HepG2 (cell line): ENCODE results near the gene IL1A. TPM values are rescaled to one million over a fixed set of nuclear protein-coding genes. Genes with fewer than 3 reads are reported as not detected.

Experiments used
- ATAC-seq: fragments of 200-7000 bp; cut with Tn5 transposase; 3 replicates; pipeline ENCODE4 v1.9.1; 2020; ENCODE audit warnings: mild to moderate bottlenecking, moderate library complexity
- BruUV-seq: library from RNA; stranded (reverse); fragments of 400-500 nt; replicated peaks from 2 replicates; lab custom pipeline; 2021; lab: Mats Ljungman, UMichigan
- CTCF ChIA-PET: fragments of 300-600 bp; formaldehyde crosslinking; extraction: SDS; loops from one replicate; lab custom pipeline; 2021; ENCODE audit warnings: low total read pairs, inconsistent platforms, low intra/inter-chr PET ratio; lab: Yijun Ruan, JAX
- POLR2A ChIA-PET: fragments of 350-600 bp; sonication (Branson Sonifier 250); formaldehyde crosslinking; loops from one replicate; lab custom pipeline; 2020; ENCODE audit warnings: antibody characterized with exemption, inconsistent platforms; lab: Yijun Ruan, JAX
- DNase-seq: peaks from one replicate; pipeline ENCODE4 v3.0.0-alpha.2; 2015; ENCODE audit warnings: low spot score
- FAIRE-seq: peaks from 3 replicates; lab custom pipeline; 2011; peaks lifted over from hg19 to GRCh38; lab: Jason Lieb, UNC
- H2AFZ ChIP-seq: one replicate; pipeline ENCODE4 v1.6.1; 2011; ENCODE audit warnings: low read length, inconsistent platforms
- H3K27ac ChIP-seq: fragments of 300-600 bp; 3 replicates; pipeline ENCODE4 v1.8.0; 2011; ENCODE audit warnings: mixed run types, mild to moderate bottlenecking, mixed read lengths, low read length, inconsistent platforms; ENCODE audit not compliant: insufficient read depth; ENCODE audit errors: extremely low read length
- H3K27me3 ChIP-seq, 2 experiments: fragments of 200-600 bp in 1 of 2; 2 replicates in 1 of 2; 3 replicates in 1 of 2; pipeline versions ENCODE4 v1.6.0 to v1.8.0; 2011; ENCODE audit warnings: low read length in 2 of 2, mild to moderate bottlenecking in 2 of 2, moderate library complexity in 2 of 2, inconsistent platforms in 1 of 2; ENCODE audit not compliant: insufficient read depth in 2 of 2, control insufficient read depth in 1 of 2
- H3K36me3 ChIP-seq, 2 experiments: fragments of 200-600 bp in 1 of 2; replicated peaks in 1 of 2; 2 replicates in 1 of 2; 3 replicates in 1 of 2; pipeline versions ENCODE4 v1.5.1 to v1.8.0; 2011; ENCODE audit warnings: low read length in 2 of 2, inconsistent platforms in 1 of 2; ENCODE audit not compliant: insufficient read depth in 2 of 2, control insufficient read depth in 1 of 2
- H3K4me1 ChIP-seq: 2 replicates; pipeline ENCODE4 v1.5.1; 2012; ENCODE audit warnings: low read length, inconsistent platforms; ENCODE audit not compliant: insufficient read depth
- H3K4me2 ChIP-seq: 2 replicates; pipeline ENCODE4 v1.6.0; 2011; ENCODE audit warnings: low read depth, low read length, inconsistent platforms
- H3K4me3 ChIP-seq, 3 experiments: fragments of 200-600 bp in 1 of 3; sonication (generic), shearing (Covaris generic) in 1 of 3; replicated peaks in 1 of 3; 2 replicates each; pipeline ENCODE4 v1.5.1; 2011 to 2016; ENCODE audit warnings: low read length in 3 of 3, inconsistent platforms in 2 of 3, low read depth in 2 of 3, mild to moderate bottlenecking in 2 of 3, control low read depth in 1 of 3, mixed read lengths in 1 of 3; ENCODE audit not compliant: insufficient read depth in 1 of 3
- H3K79me2 ChIP-seq: one replicate; pipeline ENCODE4 v1.6.1; 2011; ENCODE audit warnings: low read length, inconsistent platforms; ENCODE audit not compliant: insufficient read depth
- H3K9ac ChIP-seq: 2 replicates; pipeline ENCODE4 v1.6.0; 2011; ENCODE audit warnings: mild to moderate bottlenecking, low read depth, low read length, inconsistent platforms; ENCODE audit not compliant: insufficient read depth
- H3K9me3 ChIP-seq: 2 replicates; pipeline ENCODE4 v1.5.1; 2012; ENCODE audit warnings: mild to moderate bottlenecking, low read length
- H4K20me1 ChIP-seq: 2 replicates; pipeline ENCODE4 v1.6.0; 2011; ENCODE audit warnings: inconsistent platforms, mild to moderate bottlenecking, low read length, moderate library complexity; ENCODE audit not compliant: insufficient read depth
- FOSL2 ChIP-seq: sonication (generic); formaldehyde crosslinking; IDR thresholded peaks from 2 replicates; pipeline ENCODE4 v1.4.0; 2020; ENCODE audit warnings: missing genetic modification reagents
- HDAC2 ChIP-seq: sonication (generic); formaldehyde crosslinking; IDR thresholded peaks from 2 replicates; pipeline ENCODE4 v1.4.0; 2020; ENCODE audit warnings: missing genetic modification reagents
- HNF1B ChIP-seq: sonication (generic); formaldehyde crosslinking; IDR thresholded peaks from 2 replicates; pipeline ENCODE4 v1.5.1; 2020; ENCODE audit warnings: mild to moderate bottlenecking, moderate library complexity, missing genetic modification reagents
- KLF9 ChIP-seq: IDR thresholded peaks from 2 replicates; pipeline ENCODE4 v1.6.1; 2016; ENCODE audit warnings: low read depth
- KMT2A ChIP-seq: sonication (generic); formaldehyde crosslinking; IDR thresholded peaks from 2 replicates; pipeline ENCODE4 v1.4.0; 2020; ENCODE audit warnings: missing genetic modification reagents
- NCOR1 ChIP-seq: fragments of 200-600 bp; sonication (generic); IDR thresholded peaks from 2 replicates; pipeline ENCODE4 v1.7.0; 2017; ENCODE audit warnings: antibody characterized with exemption, low read length, borderline replicate concordance
- NFIC ChIP-seq: IDR thresholded peaks from 2 replicates; pipeline ENCODE4 v1.6.1; 2012; ENCODE audit warnings: mild to moderate bottlenecking, low read length, inconsistent platforms
- PAX8 ChIP-seq: sonication (generic); formaldehyde crosslinking; IDR thresholded peaks from 2 replicates; pipeline ENCODE4 v1.8.0; 2022; ENCODE audit warnings: mild to moderate bottlenecking, missing genetic modification reagents, borderline replicate concordance
- RFX5 ChIP-seq: IDR thresholded peaks from 2 replicates; pipeline ENCODE4 v1.6.1; 2011; ENCODE audit warnings: low read depth, low read length, improper control_type of control experiment
- SAP130 ChIP-seq: IDR thresholded peaks from 2 replicates; pipeline ENCODE4 v1.6.1; 2016; ENCODE audit warnings: low read depth
- TBL1XR1 ChIP-seq: fragments of 150-350 bp; IDR thresholded peaks from 2 replicates; pipeline ENCODE4 v1.6.1; 2014; ENCODE audit warnings: borderline replicate concordance, low read length; ENCODE audit not compliant: partially characterized antibody
- TBP ChIP-seq: sonication (generic); formaldehyde crosslinking; IDR thresholded peaks from 2 replicates; pipeline ENCODE4 v1.5.0; 2020; ENCODE audit warnings: missing genetic modification reagents
- TEAD3 ChIP-seq: optimal IDR thresholded peaks from 2 replicates; pipeline ENCODE3; 2016; ENCODE audit warnings: borderline replicate concordance
- ZBTB1 ChIP-seq: sonication (generic); formaldehyde crosslinking; IDR thresholded peaks from 2 replicates; pipeline ENCODE4 v1.4.0; 2020; ENCODE audit warnings: missing genetic modification reagents, borderline replicate concordance
- ZBTB20 ChIP-seq: sonication (generic); formaldehyde crosslinking; IDR thresholded peaks from 2 replicates; pipeline ENCODE4 v1.8.1; 2023; ENCODE audit warnings: missing genetic modification reagents, low read depth, mild to moderate bottlenecking, borderline replicate concordance
- ZBTB33 ChIP-seq: sonication (generic); formaldehyde crosslinking; IDR thresholded peaks from 2 replicates; pipeline ENCODE4 v1.4.0; 2020; ENCODE audit warnings: missing genetic modification reagents
- ZFYVE20 ChIP-seq: sonication (generic); formaldehyde crosslinking; IDR thresholded peaks from 2 replicates; pipeline ENCODE4 v1.8.0; 2023; ENCODE audit warnings: low read depth, mild to moderate bottlenecking, moderate library complexity, missing genetic modification reagents, borderline replicate concordance
- ZKSCAN5 ChIP-seq: sonication (generic); formaldehyde crosslinking; IDR thresholded peaks from 2 replicates; pipeline ENCODE4 v1.5.1; 2020; ENCODE audit warnings: mild to moderate bottlenecking, missing genetic modification reagents
- ZNF3 ChIP-seq: IDR thresholded peaks from 2 replicates; pipeline ENCODE4 v1.7.0; 2017; ENCODE audit warnings: inconsistent platforms
- ZNF513 ChIP-seq: sonication (generic); formaldehyde crosslinking; conservative IDR thresholded peaks from 2 replicates; pipeline ENCODE4 v1.5.0; 2020; ENCODE audit warnings: missing genetic modification reagents
- WGBS: methylation state at CpG from one replicate; pipeline ENCODE4 v1.1.6; 2017; ENCODE audit warnings: low lambda C conversion rate; 5-methylcytosine and 5-hydroxymethylcytosine counted together
- in situ Hi-C: cut with HindIII; loops from 2 replicates; pipeline ENCODE4 v1.10.0; 2017; ENCODE audit warnings: low pct_unique_long_range_greater_than_20kb; ENCODE audit not compliant: extremely low pct_ligation_motif_present
- intact Hi-C: fragments of 100-400 bp; cut with micrococcal nuclease; formaldehyde crosslinking; loops from one replicate; pipeline ENCODE4 v1.10.0; 2022; ENCODE audit not compliant: unreplicated experiment
- polyA plus RNA-seq, 8 experiments: library from polyadenylated mRNA; depleted of rRNA in 3 of 8; stranded (reverse) in 7 of 8; unstranded in 1 of 8; fragments of >200 nt; fragmentation: Illumina TruSeq in 4 of 8; extraction: Trizol in 4 of 8; gene quantifications; 2 replicates each; pipeline versions ENCODE4 v1.2.1 to v1.2.3, GENCODE V29; 2011 to 2016; ENCODE audit warnings: low read depth in 4 of 8, missing spikeins in 1 of 8, mixed read lengths in 1 of 8; ENCODE audit not compliant: insufficient read depth in 1 of 8
- total RNA-seq, 5 experiments: library from RNA; depleted of rRNA; stranded (reverse); fragments of >200 nt; fragmentation: Illumina TruSeq; extraction: Trizol; gene quantifications; 2 replicates each; pipeline ENCODE4 v1.2.3, GENCODE V29; 2016; ENCODE audit warnings: low read depth in 1 of 5

Gene IL1A
- total and polyA plus RNA-seq, 2 of the 13 experiments (the other 11 are each of a cell fraction or from before 2014, with no cell fraction given), result not detected

- WGBS, result 20% methylated on average over 5 of the region's 5 CpGs
- POLR2A ChIA-PET, result interaction anchor here (1.6 to 1.8 kb wide), 3 partner anchors 10 to 14 kb away, joined by 4 to 6 read pairs (median 4); no protein-coding TSS in a partner anchor
- peak; percentile 30 for FAIRE-seq
- intact Hi-C loops (loop anchor here (2.0 to 5.0 kb wide), 2 partner anchors 15 to 42 kb away; partner anchors contain the start of gene CKAP2L), in situ Hi-C loops (loop anchor here (5.0 kb wide), 1 partner anchor 42 kb away; the partner anchor contains the start of gene CKAP2L)
- H4K20me1 ChIP-seq, result no peaks in the 10 kb centered on the region
- H3K79me2 ChIP-seq, result no peaks in the 10 kb centered on the region
- ATAC-seq, result peak; percentile 92
- CTCF ChIA-PET, result no interaction called here
- H3K4me2 ChIP-seq, result peak overlapping the region; percentile 58
- H3K27me3 ChIP-seq, result no peaks in the 10 kb centered on the region
- no peaks in the 10 kb centered on the region for H3K36me3 ChIP-seq
- peaks cover 7% of the 10 kb centered on the region for H3K9me3 ChIP-seq
- H2AFZ ChIP-seq, result no peak overlapping the region
- H3K4me1 ChIP-seq, result peaks cover 58% of the 10 kb centered on the region
- peak overlapping the region; percentile 86 for H3K27ac ChIP-seq
- peak; percentile 92 for DNase-seq
- peak overlapping the region in 1 of 3 experiments; percentile 6; a peak in 1 of 6 replicates for H3K4me3 ChIP-seq
- no TSS peak for BruUV-seq
- H3K9ac ChIP-seq, result peak overlapping the region; percentile 73
- TF ChIP-seq FOSL2 (CRISPR knock-in tag) (peak; percentile 71), ZNF513 (CRISPR knock-in tag) (no peak), TEAD3 (peak; percentile 61), ZKSCAN5 (CRISPR knock-in tag) (no peak), HNF1B (CRISPR knock-in tag) (0 out of 2 replicates have a peak, but pooled peaks have one; percentile 28), ZFYVE20 (CRISPR knock-in tag) (no peak), KMT2A (CRISPR knock-in tag) (no peak), SAP130 (peak; percentile 71), RFX5 (peak; percentile 79; the same call in 1 of the 2 replicates), TBL1XR1 (peak; percentile 95), HDAC2 (CRISPR knock-in tag) (0 out of 2 replicates have a peak, but pooled peaks have one; percentile 33), NFIC (peak; percentile 83; the same call in 1 of the 2 replicates), ZBTB1 (CRISPR knock-in tag) (no peak), ZBTB20 (CRISPR knock-in tag) (peak; percentile 90; the same call in 1 of the 2 replicates), ZNF3 (CRISPR knock-in tag) (peak; percentile 78), KLF9 (CRISPR knock-in tag) (no peak), ZBTB33 (CRISPR knock-in tag) (no peak), PAX8 (no peak), NCOR1 (peak; percentile 78; the same call in 1 of the 2 replicates), TBP (CRISPR knock-in tag) (no peak)
Measured at GRCh38 chr2:112803691-112804521, 19.6 kb upstream of the IL1A start.
